Measurements from ENCODE around the gene HDAC9. TPM values are rescaled to one million over a fixed set of nuclear protein-coding genes. Genes with fewer than 3 reads are reported as not detected.

HDAC9 gene
- total RNA-seq, 1 experiment from 2014 or later, result 21.1 TPM

DNA sequence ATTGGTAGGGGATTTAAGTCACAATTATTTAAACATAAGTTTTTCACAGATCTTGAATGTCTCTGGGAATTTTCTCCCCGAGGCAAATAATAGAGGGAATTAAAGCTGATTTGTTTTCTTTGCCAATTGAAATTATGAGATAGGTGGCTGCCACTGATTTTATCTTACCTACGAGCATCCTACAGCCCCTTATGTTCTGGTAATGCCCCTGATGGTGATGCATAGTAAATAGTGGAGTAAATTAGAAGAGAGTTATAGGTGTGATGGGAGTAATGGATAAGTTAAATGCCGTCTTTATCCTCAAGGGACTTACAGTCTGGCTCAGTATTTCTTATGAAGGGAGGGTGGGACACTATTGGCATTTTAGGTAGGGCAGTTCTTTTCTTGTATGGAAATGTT is 58.1 kb downstream of the HDAC9 start:
- no peak for DNase-seq (ENCODE audit: low read depth)

DNA sequence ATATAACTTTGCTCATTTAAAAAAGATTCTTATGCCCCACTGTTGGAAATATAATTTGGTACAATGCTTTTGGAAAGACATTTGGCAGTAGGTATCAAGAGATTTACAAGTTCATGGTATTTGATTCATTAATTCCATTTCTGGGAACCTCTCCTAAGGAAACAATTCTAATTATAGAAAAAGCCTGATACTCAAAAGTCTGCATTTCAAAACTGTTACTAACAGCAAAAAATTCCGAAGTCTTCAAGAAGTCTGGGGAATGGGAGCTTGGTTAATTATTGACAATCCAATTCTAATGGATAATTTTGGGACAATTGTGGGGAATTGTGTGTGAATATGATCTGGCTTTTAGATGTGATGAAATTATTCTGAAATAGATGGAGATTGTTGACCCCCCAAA is 59.6 kb downstream of the HDAC9 start:
- no peak for DNase-seq (ENCODE audit: low read depth)

DNA sequence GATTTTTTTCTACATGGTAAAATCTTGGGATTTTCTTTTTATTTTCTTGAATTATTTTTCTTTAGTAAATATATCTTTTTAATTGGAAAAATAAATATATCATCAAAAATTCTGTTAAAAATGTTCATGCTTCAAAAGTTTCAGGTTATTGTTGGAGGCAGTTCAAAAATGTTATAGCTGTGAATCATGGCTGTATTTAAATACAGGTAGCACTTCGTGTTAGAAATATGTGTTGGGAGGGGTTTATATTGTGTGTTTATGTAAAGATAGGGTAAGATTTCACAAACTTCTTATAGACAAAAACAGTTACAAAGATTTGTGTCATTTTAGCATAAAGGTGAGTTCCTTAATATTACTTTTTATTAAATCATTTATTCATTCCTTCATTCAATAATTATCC is 60.4 kb downstream of the HDAC9 start:
- DNase-seq (ENCODE audit: low read depth), result no peak

DNA sequence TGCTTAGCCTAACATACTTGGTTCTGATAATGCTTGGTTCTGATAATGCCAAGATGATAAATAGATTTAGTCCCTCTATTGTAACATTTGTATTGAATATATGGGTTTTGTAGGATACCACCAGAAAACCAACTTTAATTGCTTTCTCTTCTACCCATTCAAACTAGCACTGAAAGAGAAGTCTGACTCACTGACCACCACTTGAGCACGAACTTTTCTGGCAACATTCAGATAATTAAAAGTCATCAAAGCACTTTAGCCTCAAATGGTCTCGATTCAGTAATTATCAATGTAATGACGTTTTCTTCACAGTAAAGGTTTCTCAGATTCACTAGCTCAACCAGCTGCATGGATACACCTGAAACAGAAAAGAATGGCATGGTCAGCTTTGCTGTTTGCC is 63.0 kb downstream of the HDAC9 start:
- DNase-seq (ENCODE audit: low read depth), result peak; percentile 64

- DNase-seq (ENCODE audit: low read depth), result no peak
Observed at GRCh38 chr7:18558910-18559309, 63.4 kb downstream of the HDAC9 start.

- no peak for DNase-seq (ENCODE audit: low read depth)
Observed at GRCh38 chr7:18559756-18560155, 64.2 kb downstream of the HDAC9 start.

- DNase-seq (ENCODE audit: low read depth), result no peak
Observed at GRCh38 chr7:18564779-18565178, 69.2 kb downstream of the HDAC9 start.

DNA sequence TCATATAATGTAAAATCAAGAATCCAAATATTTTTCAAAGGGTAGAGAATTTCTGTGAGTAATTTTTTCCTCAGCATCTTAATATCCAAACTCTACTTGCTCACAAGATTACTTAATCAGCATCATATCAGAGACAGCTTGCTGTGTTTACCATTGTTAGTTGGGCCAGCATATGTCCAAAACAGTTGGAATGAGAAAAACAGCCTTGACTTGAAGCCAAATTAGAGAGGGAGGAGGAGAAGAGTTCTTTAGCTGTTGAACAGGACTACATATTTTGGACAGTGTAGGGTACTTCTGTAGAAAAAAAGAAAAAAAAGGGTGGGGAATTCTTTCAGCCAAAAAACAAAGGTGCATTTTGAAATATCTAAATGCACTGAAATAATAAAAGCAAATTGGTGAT is 69.8 kb downstream of the HDAC9 start:
- DNase-seq (ENCODE audit: low read depth), result no peak

GRCh38 chr7:18566205-18566604 is 70.7 kb downstream of the HDAC9 start:
- no peak for DNase-seq (ENCODE audit: low read depth)

DNA sequence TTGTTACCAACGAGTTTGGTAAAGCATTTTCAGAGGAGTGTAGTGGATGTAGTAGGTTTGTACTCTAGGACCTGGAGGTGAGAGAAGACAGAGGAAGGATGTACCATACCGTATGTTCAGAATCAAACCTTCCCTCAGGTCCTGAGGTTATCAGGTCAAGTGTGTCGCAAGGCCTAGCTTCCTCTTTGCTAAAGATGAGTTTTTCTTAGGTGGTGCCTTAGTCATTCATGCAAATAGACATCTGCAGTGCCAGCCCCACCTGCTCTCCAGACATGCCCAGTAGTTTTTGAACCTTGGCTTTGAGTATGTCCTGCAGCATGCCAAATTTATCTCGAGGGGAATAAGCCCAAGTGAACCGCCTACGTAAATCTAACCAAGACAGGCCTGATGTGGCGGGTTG is 71.3 kb downstream of the HDAC9 start:
- DNase-seq (ENCODE audit: low read depth), result no peak

GRCh38 chr7:18570441-18570840 is 74.9 kb downstream of the HDAC9 start:
- no peak for DNase-seq (ENCODE audit: low read depth)

GRCh38 chr7:18570890-18571478 is 75.4 kb downstream of the HDAC9 start:
- DNase-seq (ENCODE audit: low read depth), result peak; percentile 67

DNA sequence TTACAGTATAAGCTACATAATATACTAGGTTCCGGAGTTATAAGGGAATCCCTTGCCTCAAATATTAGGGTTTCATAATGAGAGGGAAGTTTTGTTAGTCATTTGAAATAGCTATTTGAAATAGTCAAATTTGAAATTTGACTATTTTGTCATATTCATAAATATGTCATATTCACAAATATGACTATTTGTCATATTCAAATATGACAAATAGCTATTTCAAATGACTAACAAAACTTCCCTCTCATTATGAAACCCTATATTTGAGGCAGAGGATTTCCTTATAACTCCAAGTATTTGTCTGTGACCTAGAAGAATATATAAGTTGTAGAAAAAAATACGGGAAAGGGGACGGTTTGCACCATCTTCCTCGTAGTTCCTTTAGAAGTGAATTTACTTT is 76.6 kb downstream of the HDAC9 start:
- DNase-seq (ENCODE audit: low read depth), result no peak

DNA sequence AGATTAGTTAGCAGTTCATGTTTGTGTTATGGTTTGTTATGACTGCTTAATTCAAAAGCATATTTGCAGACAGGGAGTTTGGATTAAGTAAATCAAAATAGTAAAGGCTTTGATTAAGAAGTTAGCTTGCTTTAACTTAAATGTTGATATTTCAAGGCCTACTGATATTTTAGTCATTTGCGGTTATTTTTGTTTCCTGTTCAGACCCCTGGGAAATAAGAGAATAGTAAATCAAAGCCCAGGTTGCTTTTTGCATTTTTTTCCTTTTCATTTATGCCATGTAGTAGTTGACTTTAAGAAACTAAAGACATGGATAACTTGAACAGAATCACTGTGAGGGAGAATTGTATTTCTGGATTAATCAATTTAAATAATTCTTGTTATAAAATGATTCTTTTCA is 77.3 kb downstream of the HDAC9 start:
- no peak for DNase-seq (ENCODE audit: low read depth)

DNA sequence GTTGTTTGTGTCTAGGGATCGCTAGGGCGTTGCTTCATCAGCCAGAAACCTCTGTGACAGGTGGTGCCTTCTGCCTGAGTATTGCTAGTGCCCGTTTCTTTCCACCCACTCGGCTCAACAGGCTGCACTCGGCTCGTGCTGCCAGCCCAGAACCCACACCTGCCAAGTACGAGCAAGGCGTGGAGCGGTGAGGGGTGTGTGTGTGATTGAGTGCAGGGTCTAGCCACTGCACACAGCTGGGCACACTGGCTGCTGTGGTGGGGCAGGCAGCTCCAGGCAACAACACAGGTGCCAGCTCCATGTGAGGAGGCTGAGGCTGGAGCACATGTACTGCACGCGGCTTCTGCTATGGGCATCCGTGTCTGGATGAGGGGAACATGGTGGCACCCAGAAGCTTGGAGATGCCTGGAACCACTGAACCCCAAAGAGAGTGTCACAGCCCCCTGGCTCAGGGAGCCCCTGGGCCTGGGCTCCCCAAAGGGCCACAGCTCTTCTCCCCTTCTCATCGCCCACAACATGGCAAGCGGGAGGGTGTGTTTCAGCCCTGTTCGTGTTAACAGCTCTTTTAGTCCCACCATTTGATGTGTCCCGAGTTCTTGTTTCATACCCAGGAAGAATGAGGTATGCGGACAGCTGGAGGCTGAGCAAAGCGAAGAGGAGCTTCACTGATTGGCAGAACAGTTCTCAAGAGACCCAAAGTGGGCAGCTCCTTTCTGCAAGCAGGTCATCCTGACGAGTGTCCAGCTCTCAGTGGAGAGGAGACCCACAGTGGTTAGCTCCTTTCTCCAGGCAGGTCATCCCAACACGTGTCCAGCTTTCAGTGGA is 78.1 kb downstream of the HDAC9 start:
- DNase-seq (ENCODE audit: low read depth), result no peak

GRCh38 chr7:18574235-18574540 is 78.6 kb downstream of the HDAC9 start:
- no peak for DNase-seq (ENCODE audit: low read depth)

- DNase-seq (ENCODE audit: low read depth), result no peak
Observed at GRCh38 chr7:18574676-18575075, 79.1 kb downstream of the HDAC9 start.

DNA sequence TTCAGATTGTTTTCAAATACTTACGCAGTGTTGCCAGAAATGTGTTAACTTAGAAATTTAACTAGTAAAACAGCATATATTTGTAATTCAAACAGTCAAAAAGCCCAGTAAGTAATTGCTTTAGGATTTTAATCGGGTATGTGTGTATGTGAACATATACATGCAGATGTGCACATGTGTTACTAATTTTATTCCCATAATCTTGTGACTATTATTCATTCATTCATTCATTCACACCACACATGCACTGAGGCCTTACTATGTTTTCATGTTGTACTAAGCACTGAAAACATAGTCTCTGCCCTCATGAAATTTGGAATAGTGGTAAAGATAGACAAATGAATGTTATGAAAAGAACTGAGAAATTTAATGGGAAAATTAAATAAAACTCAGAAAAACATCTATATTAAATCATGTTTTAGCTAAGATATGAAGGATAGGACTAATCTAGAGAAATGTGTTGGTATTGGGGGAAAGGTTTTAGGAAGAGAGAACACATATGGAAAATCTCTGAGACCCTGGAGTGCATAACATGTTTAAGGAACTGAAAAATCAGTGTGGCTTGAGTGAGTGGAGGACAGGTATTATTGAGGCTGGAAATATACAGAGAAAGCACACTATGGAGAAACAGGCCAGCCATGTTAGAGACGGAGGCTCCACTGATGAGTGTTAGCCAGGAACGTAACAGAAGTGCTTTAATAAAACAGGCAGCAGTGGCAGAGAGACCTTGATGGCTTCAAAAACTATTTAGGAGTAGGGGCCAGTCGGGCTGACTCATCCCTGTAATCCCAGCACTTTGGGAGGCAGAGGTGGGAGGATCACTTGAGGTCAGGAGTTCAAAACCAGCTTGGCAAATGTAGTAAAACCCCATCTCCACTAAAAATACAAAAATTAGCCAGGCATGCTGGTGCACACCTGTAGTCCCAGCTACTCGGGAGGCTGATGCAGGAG is 80.3 kb downstream of the HDAC9 start:
- no peak for DNase-seq (ENCODE audit: low read depth)

GRCh38 chr7:18577096-18577771 is 81.7 kb downstream of the HDAC9 start:
- DNase-seq (ENCODE audit: low read depth), result no peak

DNA sequence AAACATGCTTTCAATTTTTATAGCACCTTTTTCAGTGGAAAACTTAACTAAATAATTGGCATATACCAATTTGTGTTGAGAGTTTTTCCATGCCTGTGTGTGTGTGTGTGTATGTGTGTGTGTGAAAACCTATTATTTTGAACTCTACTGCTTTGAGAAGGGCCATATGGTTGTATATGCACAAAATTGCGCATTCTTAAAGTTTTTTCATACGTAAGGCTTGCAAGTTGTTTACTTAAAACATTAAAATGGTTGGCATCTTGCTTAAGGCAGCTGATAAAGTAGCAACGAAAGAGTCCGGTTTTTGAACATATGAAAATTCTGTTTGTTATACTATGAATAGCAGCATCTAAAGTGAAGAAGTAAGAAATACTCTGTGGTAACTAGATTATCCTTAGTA is 84.1 kb downstream of the HDAC9 start:
- DNase-seq (ENCODE audit: low read depth), result no peak

DNA sequence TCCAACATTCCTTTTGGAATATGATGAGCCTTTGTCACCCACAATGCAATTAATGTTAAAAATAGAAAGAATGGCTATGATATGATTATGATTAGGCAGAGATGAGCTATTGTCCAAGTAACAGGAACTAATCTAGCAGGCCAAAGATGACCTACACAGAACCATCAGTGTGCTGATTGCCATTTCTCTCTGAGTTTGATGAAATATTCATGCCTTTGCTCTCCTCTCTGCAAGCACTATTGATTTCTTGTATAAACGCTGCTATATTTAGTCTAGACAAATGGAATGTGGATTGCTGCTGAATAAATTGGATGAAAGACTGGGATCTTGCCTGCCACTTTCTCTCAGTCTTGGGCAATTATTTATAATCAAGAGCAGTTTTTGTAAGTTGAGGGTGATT is 85.4 kb downstream of the HDAC9 start:
- no peak for DNase-seq (ENCODE audit: low read depth)

DNA sequence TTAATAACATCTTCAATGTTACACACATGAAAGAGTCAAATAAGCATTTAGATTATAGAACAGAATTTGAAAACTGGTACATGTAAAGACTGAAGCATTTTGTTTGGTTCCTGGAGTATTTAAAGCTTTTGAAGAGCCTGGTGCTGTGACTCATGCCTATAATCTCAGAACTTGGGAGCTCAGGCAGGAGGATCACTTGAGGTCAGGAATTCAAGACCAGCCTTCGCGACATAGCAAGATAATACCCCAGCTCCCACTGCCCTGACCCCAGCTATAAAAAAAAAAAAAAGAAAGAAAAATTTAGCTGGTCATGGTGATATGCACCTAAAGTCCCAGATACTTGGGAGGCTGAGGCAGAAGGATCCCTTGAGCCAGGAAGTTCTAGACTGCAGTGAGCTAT is 87.8 kb downstream of the HDAC9 start:
- peak; percentile 54 for DNase-seq (ENCODE audit: low read depth)

Measured in RPMI7951 (cell line).